GM12891 (cell line): Measurements from ENCODE around the gene CYGB.

ENCODE experiments used
- POLR2A ChIP-seq: IDR thresholded peaks from 2 replicates; pipeline ENCODE4 v1.6.1; 2011; ENCODE audit warnings: low read depth, low read length, control low read depth
- TAF1 ChIP-seq: IDR thresholded peaks from 2 replicates; pipeline ENCODE4 v1.6.1; 2011; ENCODE audit warnings: low read depth, low read length, control low read depth

DNA sequence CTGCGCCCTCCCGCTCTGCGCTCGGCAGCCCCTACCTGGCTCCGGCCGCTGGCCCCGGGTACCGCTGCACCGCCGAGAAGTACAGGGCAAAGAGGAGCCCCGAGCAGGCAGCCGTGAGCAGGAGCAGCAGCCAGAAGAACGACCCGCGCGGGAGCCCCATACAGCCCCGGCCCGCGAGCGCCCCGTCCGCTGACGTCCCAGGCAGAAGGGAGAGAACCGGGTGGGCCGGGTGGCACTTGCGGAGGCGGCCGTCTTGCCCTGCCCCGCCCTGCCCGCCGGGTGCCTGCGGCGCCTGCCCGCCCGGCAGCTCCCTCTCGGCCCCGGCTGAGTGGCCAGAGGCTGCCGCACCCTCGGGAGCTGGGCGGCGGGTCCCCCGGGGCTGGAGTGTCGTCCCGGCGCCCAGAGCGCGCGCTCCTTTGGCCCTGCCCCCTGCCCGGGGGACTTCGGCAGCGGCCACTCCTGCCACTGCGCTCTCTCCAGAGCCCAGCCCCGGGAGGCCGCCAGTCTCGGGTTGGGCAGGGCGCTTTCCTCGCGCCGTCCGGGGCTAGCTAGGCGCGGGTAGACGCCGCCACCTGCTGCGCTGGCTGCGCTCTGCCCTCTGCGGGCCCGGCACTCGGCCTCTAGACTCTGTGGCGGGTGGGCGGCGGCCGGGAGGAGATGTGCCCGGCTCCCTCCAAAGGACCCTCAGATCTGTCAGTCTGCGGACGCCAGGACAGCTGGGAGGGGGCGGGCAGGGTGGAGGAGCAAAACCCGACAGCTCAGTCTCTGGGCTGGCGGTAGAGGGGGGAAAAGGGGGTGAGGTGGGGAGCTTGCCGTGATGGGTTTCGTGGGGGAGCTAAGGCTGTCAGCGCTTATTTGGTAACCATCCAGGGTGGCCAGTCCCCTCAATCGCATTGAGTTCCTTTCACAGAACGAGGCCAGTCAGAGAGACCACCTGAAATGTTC, 48.4 kb upstream of the CYGB start, which contains the start of gene ST6GALNAC2:
- TF ChIP-seq TAF1 (no peak), POLR2A (no peak)
